ENCODE measurements around the gene GRID1. TPM values are rescaled to one million over a fixed set of nuclear protein-coding genes. Genes with fewer than 3 reads are reported as not detected.

Gene GRID1
- total RNA-seq, 4 donors from 2014 or later: 0.40 to 1.9 (median 1.00) TPM

- no peak overlapping the region for H3K4me3 ChIP-seq
- DNase-seq: no peak
- in situ Hi-C loops (cut with MboI; ENCODE audit: low pct_ligation_motif_present in 1 of 4, low pct_unique_long_range_greater_than_20kb in 1 of 4, low sequenced_read_pairs in 3 of 4) (no loop called here), intact Hi-C loops (cut with DNase I; ENCODE audit: low total_unique reads) (no loop called here)
- H3K27me3 ChIP-seq: no peaks in the 10 kb centered on the region
- H3K9me3 ChIP-seq: no peaks in the 10 kb centered on the region
- no peaks in the 10 kb centered on the region for H3K4me1 ChIP-seq
- no peaks in the 10 kb centered on the region for H3K36me3 ChIP-seq
- WGBS, 2 donors (ENCODE audit: low coverage in 1 of 2): 41% methylated on average over 5 of the region's 6 CpGs; no CpG with 5 or more reads in 1 of the 2 donors
- no peak overlapping the region for H3K27ac ChIP-seq
- TF ChIP-seq CTCF (IDR thresholded peaks at IDR 0.05) (no peak), POLR2A (IDR thresholded peaks at IDR 0.05) (no peak), EP300 (IDR thresholded peaks at IDR 0.05; ENCODE audit: low read depth) (no peak), POLR2AphosphoS5 (IDR thresholded peaks at IDR 0.05) (no peak)
These were observed 21.9 kb downstream of the GRID1 start for GRCh38 chr10:86344714-86345161.

- H3K36me3 ChIP-seq: no peaks in the 10 kb centered on the region
- no peak for DNase-seq
- intact Hi-C loops (cut with DNase I; ENCODE audit: low total_unique reads) (no loop called here), in situ Hi-C loops (cut with MboI; ENCODE audit: low pct_ligation_motif_present in 1 of 4, low pct_unique_long_range_greater_than_20kb in 1 of 4, low sequenced_read_pairs in 3 of 4) (no loop called here)
- H3K27me3 ChIP-seq: no peaks in the 10 kb centered on the region
- no peaks in the 10 kb centered on the region for H3K4me1 ChIP-seq
- no peak for TF ChIP-seq EP300 (IDR thresholded peaks at IDR 0.05; ENCODE audit: low read depth)
- WGBS, 2 donors (ENCODE audit: low coverage in 1 of 2): 76% methylated on average over 3 of the region's 3 CpGs; no CpG with 5 or more reads in 1 of the 2 donors
- no peak overlapping the region for H3K4me3 ChIP-seq
- no peak overlapping the region for H3K27ac ChIP-seq
- H3K9me3 ChIP-seq: no peaks in the 10 kb centered on the region
These were observed 22.3 kb downstream of the GRID1 start for GRCh38 chr10:86344281-86344680.

GRCh38 chr10:86343761-86344160, 22.8 kb downstream of the GRID1 start:
- Histone ChIP-seq H3K36me3 (no peaks in the 10 kb centered on the region), H3K9me3 (no peaks in the 10 kb centered on the region), H3K27ac (no peak overlapping the region), H3K4me1 (no peaks in the 10 kb centered on the region), H3K27me3 (no peaks in the 10 kb centered on the region), H3K4me3 (no peak overlapping the region)
- intact Hi-C loops (cut with DNase I; ENCODE audit: low total_unique reads) (no loop called here), in situ Hi-C loops (cut with MboI; ENCODE audit: low pct_ligation_motif_present in 1 of 4, low pct_unique_long_range_greater_than_20kb in 1 of 4, low sequenced_read_pairs in 3 of 4) (no loop called here)
- no peak for TF ChIP-seq CTCF (IDR thresholded peaks at IDR 0.05)
- no peak for TF ChIP-seq POLR2A (IDR thresholded peaks at IDR 0.05)
- TF ChIP-seq POLR2AphosphoS5 (IDR thresholded peaks at IDR 0.05): no peak
- no peak for TF ChIP-seq EP300 (IDR thresholded peaks at IDR 0.05; ENCODE audit: low read depth)
- no peak for DNase-seq
- WGBS, 2 donors (ENCODE audit: low coverage in 1 of 2): 80% methylated on average over 7 of the region's 7 CpGs; no CpG with 5 or more reads in 1 of the 2 donors

- WGBS, 2 donors (ENCODE audit: low coverage in 1 of 2): 55% methylated on average over 10 of the region's 11 CpGs; no CpG with 5 or more reads in 1 of the 2 donors
- in situ Hi-C loops (cut with MboI; ENCODE audit: low pct_ligation_motif_present in 1 of 4, low pct_unique_long_range_greater_than_20kb in 1 of 4, low sequenced_read_pairs in 3 of 4) (no loop called here), intact Hi-C loops (cut with DNase I; ENCODE audit: low total_unique reads) (no loop called here)
- DNase-seq: no peak
- no peaks in the 10 kb centered on the region for H3K4me1 ChIP-seq
- no peaks in the 10 kb centered on the region for H3K9me3 ChIP-seq
- TF ChIP-seq EP300 (IDR thresholded peaks at IDR 0.05; ENCODE audit: low read depth): no peak
- TF ChIP-seq POLR2AphosphoS5 (IDR thresholded peaks at IDR 0.05): no peak
- TF ChIP-seq CTCF (IDR thresholded peaks at IDR 0.05): no peak
- TF ChIP-seq POLR2A (IDR thresholded peaks at IDR 0.05): no peak
- no peaks in the 10 kb centered on the region for H3K27me3 ChIP-seq
- H3K36me3 ChIP-seq: no peaks in the 10 kb centered on the region
- H3K27ac ChIP-seq: no peak overlapping the region
- H3K4me3 ChIP-seq: no peak overlapping the region
These were observed 24.3 kb downstream of the GRID1 start for GRCh38 chr10:86342111-86342863.
